Naive B cell (primary cell): ENCODE data around the gene CXCL12. TPM values are rescaled to one million over a fixed set of nuclear protein-coding genes. Genes with fewer than 3 reads are reported as not detected.

Experiments
- ATAC-seq, 2 donors: fragments of 150-1000 bp; cut with Tn5 transposase; 2 replicates each; pipeline ENCODE4 v1.10.0; 2021; ENCODE audit warnings: low read depth in 2 of 2, mild to moderate bottlenecking in 2 of 2, moderate library complexity in 2 of 2
- DNase-seq: peaks from one replicate; pipeline ENCODE4 v3.0.0; 2022
- H3K27ac Mint-ChIP-seq, 6 donors: one replicate each; pipeline ENCODE4 v1.8.0; 2020 to 2022; ENCODE audit warnings: mild to moderate bottlenecking in 6 of 6, mixed read lengths in 6 of 6, moderate library complexity in 5 of 6, inconsistent platforms in 2 of 6
- H3K27me3 Mint-ChIP-seq, 3 donors: one replicate each; pipeline ENCODE4 v1.8.0; 2021 to 2022; ENCODE audit warnings: mixed read lengths in 3 of 3, mild to moderate bottlenecking in 1 of 3
- H3K36me3 Mint-ChIP-seq, 2 donors: one replicate each; pipeline ENCODE4 v1.8.0; 2020 to 2022; ENCODE audit warnings: mixed read lengths in 2 of 2, inconsistent platforms in 1 of 2, mild to moderate bottlenecking in 1 of 2
- H3K4me1 Mint-ChIP-seq, 3 donors: one replicate each; pipeline ENCODE4 v1.8.0; 2020 to 2022; ENCODE audit warnings: mixed read lengths in 3 of 3, inconsistent platforms in 1 of 3, mild to moderate bottlenecking in 1 of 3, moderate library complexity in 1 of 3
- H3K4me3 Mint-ChIP-seq, 8 donors: one replicate each; pipeline ENCODE4 v1.8.0; 2020 to 2022; ENCODE audit warnings: mild to moderate bottlenecking in 8 of 8, mixed read lengths in 8 of 8, moderate library complexity in 8 of 8, inconsistent platforms in 2 of 8
- H3K9me3 Mint-ChIP-seq, 7 donors: one replicate each; pipeline ENCODE4 v1.8.0; 2020 to 2022; ENCODE audit warnings: mixed read lengths in 7 of 7, mild to moderate bottlenecking in 5 of 7, inconsistent platforms in 2 of 7, moderate library complexity in 1 of 7
- polyA plus RNA-seq, 6 donors: library from polyadenylated mRNA; unstranded; fragments of 300-500 nt; fragmentation: Illumina TruSeq; gene quantifications; one replicate each; pipeline ENCODE4 v1.2.3, GENCODE V29; 2021; ENCODE audit warnings: low read depth in 6 of 6

CXCL12 gene
- not detected for polyA plus RNA-seq

DNA sequence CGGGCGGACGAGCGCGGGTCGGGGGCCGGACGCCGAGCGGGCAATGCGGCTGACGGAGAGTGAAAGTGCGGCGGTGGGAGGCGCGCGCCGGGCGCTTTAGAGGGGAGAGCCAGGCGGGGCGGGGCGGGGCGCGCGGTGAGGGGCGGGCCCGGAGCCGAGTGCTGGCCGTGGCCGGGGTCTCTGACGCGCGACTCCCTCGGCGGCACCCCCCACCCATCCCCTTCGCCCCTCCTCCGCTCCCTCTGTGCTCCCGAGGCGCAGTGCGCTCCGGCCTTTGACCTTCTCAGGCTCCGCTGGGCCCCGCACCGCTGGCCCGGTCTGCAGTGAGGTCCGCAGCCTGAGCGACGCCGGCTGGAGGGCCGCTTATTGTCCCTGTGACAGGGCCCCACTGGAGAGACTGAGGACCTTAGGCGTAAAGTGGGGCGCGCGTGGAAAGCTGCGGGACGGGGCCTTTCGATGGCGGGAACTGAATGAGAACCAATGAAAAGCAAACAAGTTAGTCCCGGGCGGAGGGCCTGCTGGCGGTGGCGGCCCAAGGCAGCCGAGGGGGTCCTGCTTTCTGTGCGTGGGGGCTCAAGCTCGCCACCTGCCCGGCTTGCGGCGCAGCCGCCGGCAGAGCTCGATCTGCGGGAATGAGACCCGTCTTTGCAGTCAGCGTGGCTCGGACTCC is at the start of gene CXCL12:
Gene CXCL12 (minus strand): TSS at position 72 of the 670 bp plus-strand sequence. CDS start 92 bp downstream, outside the sequence.
- H3K27me3 Mint-ChIP-seq: peaks cover 19 to 55% (median 31%) of the 10 kb centered on the region in 3 donors
- no peak within 1 kb of the TSS for H3K27ac Mint-ChIP-seq
- H3K9me3 Mint-ChIP-seq: peaks cover 0 to 2% (median 0%) of the 10 kb centered on the region in 7 donors
- ATAC-seq: no peak
- no peak for DNase-seq
- peaks cover 0 to 7% (median 0%) of the 10 kb centered on the region in 3 donors for H3K4me1 Mint-ChIP-seq
- peak within 1 kb of the TSS in 5 of 8 donors; percentile 19 to 82 (median 47) for H3K4me3 Mint-ChIP-seq
- H3K36me3 Mint-ChIP-seq: no peaks in the 10 kb centered on the region

DNA sequence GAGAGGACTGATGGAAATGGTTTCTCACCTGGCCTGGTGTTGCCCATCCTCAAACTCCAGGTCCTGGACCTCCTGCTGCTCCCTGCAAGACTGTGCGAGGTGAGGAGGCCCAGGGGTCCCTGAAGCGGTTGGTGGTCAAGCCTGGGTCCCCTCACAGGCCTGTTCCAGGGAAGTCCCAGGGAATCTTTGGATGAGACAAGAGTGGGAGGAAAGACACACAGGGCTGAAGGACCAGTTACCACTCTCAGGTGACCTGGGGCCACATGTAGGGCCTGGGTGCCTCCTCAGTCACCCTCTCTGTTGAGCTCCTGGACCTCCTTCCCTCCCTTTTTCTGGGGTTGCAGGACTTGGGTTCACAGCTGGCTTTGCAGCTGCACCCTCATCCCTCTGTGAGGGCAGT is 42.6 kb upstream of the CXCL12 start:
- H3K4me3 Mint-ChIP-seq: no peak overlapping the region
- ATAC-seq (no peak), DNase-seq (no peak)
- no peaks in the 10 kb centered on the region for H3K27me3 Mint-ChIP-seq
- H3K36me3 Mint-ChIP-seq: no peaks in the 10 kb centered on the region
- H3K4me1 Mint-ChIP-seq: no peaks in the 10 kb centered on the region
- no peak overlapping the region for H3K27ac Mint-ChIP-seq
- H3K9me3 Mint-ChIP-seq: peaks cover 0 to 35% (median 13%) of the 10 kb centered on the region in 7 donors

DNA sequence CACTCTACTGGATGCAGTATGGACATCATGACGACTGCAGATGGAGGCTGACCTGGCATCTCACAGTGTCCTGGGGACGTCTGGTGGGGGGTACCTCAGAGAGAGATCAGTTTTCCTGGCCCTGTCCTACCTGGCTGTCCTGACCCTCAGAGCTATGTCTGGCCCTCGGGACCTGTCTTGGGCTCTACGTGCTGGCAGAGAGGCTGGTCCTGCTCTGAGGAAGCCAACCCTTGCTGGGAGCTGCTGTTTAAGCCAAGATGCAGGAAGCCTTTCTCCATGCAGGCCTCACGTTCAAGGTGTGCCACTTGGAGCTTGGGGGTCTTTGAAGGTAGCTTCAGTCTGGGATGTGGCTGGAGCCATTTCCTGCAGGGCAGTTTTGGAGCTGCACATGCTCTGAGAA is 42.1 kb upstream of the CXCL12 start:
- Mint-ChIP-seq H3K36me3 (no peaks in the 10 kb centered on the region), H3K27ac (no peak overlapping the region), H3K4me1 (no peaks in the 10 kb centered on the region), H3K4me3 (peak overlapping the region in 1 of 8 donors; percentile 1), H3K9me3 (peaks cover 0 to 31% (median 12%) of the 10 kb centered on the region in 7 donors), H3K27me3 (no peaks in the 10 kb centered on the region)
- DNase-seq (no peak), ATAC-seq (no peak)

GRCh38 chr10:44426247-44427034 is 41.5 kb upstream of the CXCL12 start:
- Mint-ChIP-seq H3K36me3 (no peaks in the 10 kb centered on the region), H3K27ac (no peak overlapping the region), H3K9me3 (peaks cover 0 to 26% (median 8%) of the 10 kb centered on the region in 7 donors), H3K4me3 (no peak overlapping the region), H3K27me3 (no peaks in the 10 kb centered on the region), H3K4me1 (no peaks in the 10 kb centered on the region)
- no peak for ATAC-seq
- DNase-seq: no peak

GRCh38 chr10:44425466-44425865 is 40.6 kb upstream of the CXCL12 start:
- Mint-ChIP-seq H3K27me3 (no peaks in the 10 kb centered on the region), H3K4me3 (no peak overlapping the region), H3K9me3 (peaks cover 0 to 16% (median 3%) of the 10 kb centered on the region in 7 donors), H3K4me1 (no peaks in the 10 kb centered on the region), H3K27ac (no peak overlapping the region), H3K36me3 (no peaks in the 10 kb centered on the region)
- DNase-seq (no peak), ATAC-seq (no peak)

GRCh38 chr10:44424957-44425356 is 40.1 kb upstream of the CXCL12 start:
- H3K27me3 Mint-ChIP-seq: no peaks in the 10 kb centered on the region
- no peaks in the 10 kb centered on the region for H3K4me1 Mint-ChIP-seq
- no peak overlapping the region for H3K27ac Mint-ChIP-seq
- peaks cover 0 to 11% (median 2%) of the 10 kb centered on the region in 7 donors for H3K9me3 Mint-ChIP-seq
- DNase-seq (no peak), ATAC-seq (no peak)
- H3K36me3 Mint-ChIP-seq: no peaks in the 10 kb centered on the region
- no peak overlapping the region for H3K4me3 Mint-ChIP-seq

DNA sequence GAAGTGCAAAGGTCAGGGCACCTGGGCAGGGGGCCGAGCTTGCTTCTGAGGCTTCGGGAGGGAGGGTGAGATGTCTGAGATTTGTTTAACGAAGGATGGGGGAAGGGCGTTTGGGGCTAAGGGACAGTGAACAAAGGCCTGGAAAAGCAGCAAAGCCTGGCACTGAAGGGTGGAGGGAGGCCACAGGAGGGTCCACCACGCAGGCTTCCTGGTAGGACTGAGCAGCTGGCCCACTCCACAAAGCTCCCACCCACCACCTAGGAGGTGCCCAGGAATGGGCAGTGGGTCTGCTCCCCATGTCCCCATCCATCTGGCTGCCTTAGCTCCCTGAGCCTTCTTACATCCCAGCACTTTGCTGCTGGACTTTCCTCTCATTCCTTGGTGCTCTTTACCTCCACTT is 39.4 kb upstream of the CXCL12 start:
- H3K36me3 Mint-ChIP-seq: no peaks in the 10 kb centered on the region
- no peaks in the 10 kb centered on the region for H3K27me3 Mint-ChIP-seq
- peak overlapping the region in 1 of 8 donors; percentile 16 for H3K4me3 Mint-ChIP-seq
- DNase-seq (no peak), ATAC-seq (no peak)
- H3K27ac Mint-ChIP-seq: no peak overlapping the region
- peaks cover 0 to 8% (median 2%) of the 10 kb centered on the region in 7 donors for H3K9me3 Mint-ChIP-seq
- no peaks in the 10 kb centered on the region for H3K4me1 Mint-ChIP-seq

- no peak overlapping the region for H3K4me3 Mint-ChIP-seq
- no peak for ATAC-seq
- no peaks in the 10 kb centered on the region for H3K4me1 Mint-ChIP-seq
Observed at GRCh38 chr10:44422570-44423101, 37.7 kb upstream of the CXCL12 start.

GRCh38 chr10:44422153-44422552 is 37.3 kb upstream of the CXCL12 start:
- no peak overlapping the region for H3K4me3 Mint-ChIP-seq
- H3K36me3 Mint-ChIP-seq: no peaks in the 10 kb centered on the region
- no peak for ATAC-seq
- peaks cover 0 to 7% (median 6%) of the 10 kb centered on the region in 3 donors for H3K27me3 Mint-ChIP-seq
- H3K9me3 Mint-ChIP-seq: peaks cover 0 to 5% (median 1%) of the 10 kb centered on the region in 7 donors
- no peak for DNase-seq
- no peaks in the 10 kb centered on the region for H3K4me1 Mint-ChIP-seq
- peak overlapping the region in 2 of 6 donors; percentile 2 to 85 for H3K27ac Mint-ChIP-seq

More at GRCh38 chr10:44422570-44423101, 37.7 kb upstream of the CXCL12 start:
- H3K36me3 Mint-ChIP-seq: no peaks in the 10 kb centered on the region
- H3K9me3 Mint-ChIP-seq: peaks cover 0 to 2% (median 0%) of the 10 kb centered on the region in 7 donors
- no peak for DNase-seq
- H3K27ac Mint-ChIP-seq: no peak overlapping the region
- peaks cover 0 to 2% (median 1%) of the 10 kb centered on the region in 3 donors for H3K27me3 Mint-ChIP-seq

- Mint-ChIP-seq H3K27me3 (peaks cover under 1 to 9% (median 8%) of the 10 kb centered on the region in 3 donors), H3K36me3 (no peaks in the 10 kb centered on the region), H3K27ac (no peak overlapping the region), H3K9me3 (peaks cover 1 to 11% (median 4%) of the 10 kb centered on the region in 7 donors), H3K4me1 (no peaks in the 10 kb centered on the region), H3K4me3 (no peak overlapping the region)
- ATAC-seq (no peak), DNase-seq (no peak)
Observed at GRCh38 chr10:44419790-44420549, 35.1 kb upstream of the CXCL12 start.

- no peaks in the 10 kb centered on the region for H3K36me3 Mint-ChIP-seq
- H3K4me1 Mint-ChIP-seq: no peaks in the 10 kb centered on the region
- H3K27me3 Mint-ChIP-seq: peaks cover 6 to 9% (median 8%) of the 10 kb centered on the region in 3 donors
- no peak overlapping the region for H3K27ac Mint-ChIP-seq
- DNase-seq: no peak
- H3K4me3 Mint-ChIP-seq: no peak overlapping the region
- no peak for ATAC-seq
- H3K9me3 Mint-ChIP-seq: peaks cover 1 to 17% (median 4%) of the 10 kb centered on the region in 7 donors
Observed at GRCh38 chr10:44418637-44419036, 33.7 kb upstream of the CXCL12 start.

DNA sequence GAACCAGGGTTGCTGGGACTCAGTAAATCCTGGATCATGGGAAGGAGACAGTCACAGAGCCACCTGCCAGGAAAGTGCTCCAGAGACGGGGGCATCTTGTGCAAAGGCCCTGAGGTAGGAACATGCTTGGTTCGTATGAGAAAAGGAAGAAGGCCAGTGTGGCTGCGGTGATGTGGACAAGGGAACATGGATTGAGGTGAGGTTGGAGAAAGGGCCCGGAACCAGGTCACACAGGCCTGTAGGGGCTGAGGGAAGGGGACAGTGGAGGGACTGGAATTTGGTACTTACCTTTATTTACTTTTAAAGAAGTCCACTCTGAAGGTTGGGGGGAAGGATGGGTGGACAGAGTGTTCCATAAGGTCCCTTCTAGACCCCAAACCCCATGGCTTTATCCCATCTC is 32.9 kb upstream of the CXCL12 start:
- no peak overlapping the region for H3K27ac Mint-ChIP-seq
- no peak for ATAC-seq
- peaks cover 2 to 17% (median 4%) of the 10 kb centered on the region in 7 donors for H3K9me3 Mint-ChIP-seq
- no peak for DNase-seq
- H3K4me3 Mint-ChIP-seq: no peak overlapping the region
- H3K4me1 Mint-ChIP-seq: no peaks in the 10 kb centered on the region
- peaks cover 6 to 9% (median 8%) of the 10 kb centered on the region in 3 donors for H3K27me3 Mint-ChIP-seq
- no peaks in the 10 kb centered on the region for H3K36me3 Mint-ChIP-seq

- Mint-ChIP-seq H3K27me3 (peaks cover 6 to 12% (median 8%) of the 10 kb centered on the region in 3 donors), H3K4me1 (no peaks in the 10 kb centered on the region), H3K9me3 (peaks cover 3 to 22% (median 5%) of the 10 kb centered on the region in 7 donors), H3K27ac (no peak overlapping the region), H3K36me3 (peaks cover 2 to 3% of the 10 kb centered on the region in 2 donors), H3K4me3 (no peak overlapping the region)
- ATAC-seq (no peak), DNase-seq (no peak)
Observed at GRCh38 chr10:44416936-44417335, 32.0 kb upstream of the CXCL12 start.
